OCI-LY1 (cell line): ENCODE measurements around the gene VDR.

ENCODE experiments used
- CTCF ChIP-seq: fragments of 200-600 bp; sonication (generic), shearing (Covaris generic); IDR thresholded peaks from 2 replicates; pipeline ENCODE4 v1.5.1; 2017; ENCODE audit warnings: mild to moderate bottlenecking, antibody characterized with exemption, low read length, moderate library complexity, mixed read lengths
- EZH2 ChIP-seq: fragments of 200-600 bp; sonication (generic), shearing (Covaris generic); IDR thresholded peaks from 2 replicates; pipeline ENCODE4 v1.8.0; 2017; ENCODE audit warnings: borderline replicate concordance, mixed run types, mild to moderate bottlenecking, antibody characterized with exemption, low read length, moderate library complexity, mixed read lengths

GRCh38 chr12:47945341-47945728 is 40.5 kb upstream of the VDR start:
- TF ChIP-seq CTCF (no peak), EZH2 (no peak)
